ENCODE results near the gene GLP1R.

DNA sequence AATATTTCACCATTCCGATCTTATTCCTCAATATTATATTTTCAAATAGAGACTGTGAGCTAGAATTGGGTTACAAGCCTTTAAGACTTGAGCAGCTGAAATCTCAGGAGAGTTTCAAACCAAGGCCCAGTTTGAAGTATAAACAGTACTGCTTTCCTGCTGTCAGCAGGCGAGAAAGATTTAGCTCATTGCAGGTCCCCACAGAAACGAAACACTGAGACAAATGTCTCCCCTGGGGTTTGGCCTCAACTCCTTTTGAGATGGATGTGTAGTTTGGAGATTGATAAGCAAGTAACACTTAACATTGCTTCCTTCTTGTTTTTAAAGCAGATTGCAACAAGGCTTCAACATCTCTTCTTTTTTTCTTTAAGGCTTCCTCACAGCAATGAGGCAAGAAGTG lies 22.4 kb upstream of the GLP1R start:
- TF ChIP-seq, protein P1, sequence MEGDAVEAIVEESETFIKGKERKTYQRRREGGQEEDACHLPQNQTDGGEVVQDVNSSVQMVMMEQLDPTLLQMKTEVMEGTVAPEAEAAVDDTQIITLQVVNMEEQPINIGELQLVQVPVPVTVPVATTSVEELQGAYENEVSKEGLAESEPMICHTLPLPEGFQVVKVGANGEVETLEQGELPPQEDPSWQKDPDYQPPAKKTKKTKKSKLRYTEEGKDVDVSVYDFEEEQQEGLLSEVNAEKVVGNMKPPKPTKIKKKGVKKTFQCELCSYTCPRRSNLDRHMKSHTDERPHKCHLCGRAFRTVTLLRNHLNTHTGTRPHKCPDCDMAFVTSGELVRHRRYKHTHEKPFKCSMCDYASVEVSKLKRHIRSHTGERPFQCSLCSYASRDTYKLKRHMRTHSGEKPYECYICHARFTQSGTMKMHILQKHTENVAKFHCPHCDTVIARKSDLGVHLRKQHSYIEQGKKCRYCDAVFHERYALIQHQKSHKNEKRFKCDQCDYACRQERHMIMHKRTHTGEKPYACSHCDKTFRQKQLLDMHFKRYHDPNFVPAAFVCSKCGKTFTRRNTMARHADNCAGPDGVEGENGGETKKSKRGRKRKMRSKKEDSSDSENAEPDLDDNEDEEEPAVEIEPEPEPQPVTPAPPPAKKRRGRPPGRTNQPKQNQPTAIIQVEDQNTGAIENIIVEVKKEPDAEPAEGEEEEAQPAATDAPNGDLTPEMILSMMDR (IDR thresholded peaks at IDR 0.05): no peak
- TF ChIP-seq POLR2A (IDR thresholded peaks at IDR 0.05) (no peak), POLR2AphosphoS5 (IDR thresholded peaks at IDR 0.05) (no peak)

All from suprapubic skin (tissue), 4 donors.